Neural progenitor cell (in vitro differentiated cells): Measurements from ENCODE around the gene CACNG8.

Experiments used
- CTCF ChIP-seq: fragments of 200-600 bp; sonication (generic); IDR thresholded peaks from 2 replicates; pipeline ENCODE4 v1.5.1; 2017; ENCODE audit warnings: antibody characterized with exemption, mild to moderate bottlenecking
- EZH2phosphoT487 ChIP-seq: fragments of 200-600 bp; sonication (generic); IDR thresholded peaks from 2 replicates; pipeline ENCODE4 v1.6.1; 2017; ENCODE audit warnings: antibody characterized with exemption

- TF ChIP-seq CTCF (no peak), EZH2phosphoT487 (no peak)
Measured at GRCh38 chr19:53927739-53928138, 35.0 kb upstream of the CACNG8 start.
